ENCODE measurements around the gene SNRNP40.

Gene SNRNP40

DNA sequence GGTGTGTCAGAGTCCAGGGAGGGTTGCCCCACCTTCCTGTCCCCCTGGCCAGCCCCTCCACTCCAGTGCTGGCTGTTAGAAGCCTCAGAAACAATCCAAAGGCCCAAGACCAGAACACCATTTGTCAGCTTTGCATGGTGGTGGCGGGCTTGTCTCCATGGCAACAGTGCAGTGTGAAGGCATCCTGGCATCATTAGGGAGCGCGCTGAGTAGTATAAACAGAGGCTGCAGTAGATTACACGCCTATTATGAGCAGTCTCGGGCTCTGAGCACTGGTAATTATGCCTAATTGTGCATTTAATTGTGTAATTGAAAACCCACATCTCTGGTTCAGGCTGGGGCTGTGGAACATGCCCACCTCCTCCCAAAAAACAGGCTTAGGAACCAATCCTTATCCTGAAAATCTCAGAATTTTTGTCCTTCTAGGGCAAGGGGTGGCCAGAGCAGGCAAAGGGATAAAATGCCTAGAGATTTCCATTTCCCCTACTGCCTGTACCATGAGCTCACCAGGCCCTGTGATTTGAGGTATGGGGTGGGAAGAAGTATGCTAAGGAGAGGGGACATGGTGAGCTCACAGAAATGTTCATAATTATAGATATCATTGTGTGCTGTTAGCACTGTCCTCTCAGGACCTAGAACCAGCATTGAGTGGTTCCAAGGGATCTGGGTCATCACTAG, 68.6 kb downstream of the SNRNP40 start:
- peak; percentile 78 for DNase-seq

DNA sequence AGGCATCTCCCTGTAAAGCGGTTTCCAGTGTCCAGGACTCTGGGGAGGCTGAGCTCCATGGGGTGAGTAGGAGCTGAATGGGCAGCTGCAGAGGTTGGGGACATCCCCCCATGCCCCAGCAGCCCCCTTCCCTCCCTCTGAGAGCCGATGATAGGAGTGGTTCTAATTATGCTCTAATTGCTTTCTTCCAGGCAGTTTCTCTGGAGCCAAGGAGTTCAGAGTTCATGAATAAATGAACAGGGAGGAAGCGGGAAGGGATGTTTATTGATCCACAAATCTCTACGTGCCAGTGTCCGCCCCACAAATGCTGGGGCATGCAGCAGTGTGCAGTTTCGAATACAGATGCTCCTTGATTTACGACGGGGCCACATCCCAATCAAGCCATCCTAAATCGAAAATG, 72.5 kb downstream of the SNRNP40 start:
- no peak for DNase-seq

DNA sequence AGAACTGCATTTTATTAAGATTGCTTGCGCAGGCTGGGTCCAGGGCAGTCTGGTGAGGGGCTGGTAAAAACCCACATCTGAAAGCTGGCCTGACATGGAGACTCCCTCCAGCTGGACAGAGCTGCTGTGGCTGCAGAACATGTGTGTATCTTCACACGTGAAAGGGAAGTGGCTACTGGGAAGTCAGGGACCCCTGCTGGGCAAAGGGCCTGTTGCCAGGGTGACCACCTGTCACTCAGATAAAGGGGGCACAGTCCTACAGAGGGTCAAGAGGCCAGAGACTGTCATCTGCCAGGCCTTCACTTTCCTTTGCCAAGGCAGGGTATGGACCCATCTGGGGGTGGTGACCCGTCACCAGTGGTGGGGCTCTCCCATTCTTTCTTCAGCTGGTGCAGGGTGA, 74.4 kb downstream of the SNRNP40 start:
- DNase-seq = no peak

DNA sequence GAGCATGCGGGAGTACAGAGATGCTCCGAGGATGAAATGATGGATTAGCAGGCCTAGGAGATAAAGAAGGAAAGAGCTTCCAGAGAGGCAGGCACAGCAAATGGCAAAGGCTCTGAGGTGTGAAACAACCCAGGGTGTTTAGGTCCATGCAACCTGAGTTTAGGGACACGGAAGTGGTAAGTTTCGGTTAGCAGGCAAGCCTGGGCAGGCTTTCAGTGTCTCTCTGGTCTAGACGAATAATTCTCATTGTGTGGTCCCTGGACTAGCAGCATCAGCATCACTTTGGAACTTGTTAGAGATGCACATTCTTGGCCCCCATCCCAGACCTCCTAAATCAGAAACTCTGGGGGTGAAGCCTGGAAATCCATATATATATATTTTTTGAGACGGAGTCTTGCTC, 75.5 kb downstream of the SNRNP40 start:
- peak; percentile 24 for DNase-seq

DNA sequence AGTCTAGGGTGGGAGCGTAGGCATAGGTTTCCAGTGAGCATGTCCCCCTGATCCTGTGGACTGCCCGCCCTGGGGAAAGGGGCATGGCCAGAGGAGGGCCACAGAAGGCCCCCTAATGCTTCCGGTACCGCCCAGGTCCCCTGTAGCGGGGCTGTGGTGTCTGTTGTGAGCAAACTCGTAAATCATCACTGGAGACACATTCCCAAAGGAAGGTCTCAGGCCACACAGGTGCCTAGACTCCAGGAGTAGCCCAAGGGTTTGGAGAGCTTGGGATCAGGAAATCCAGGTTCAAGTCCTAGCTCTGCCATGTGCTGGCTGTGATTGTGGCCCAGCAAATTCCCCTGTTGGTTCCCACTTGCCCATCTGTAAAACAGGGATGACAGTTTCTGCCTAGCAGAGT, 77.1 kb downstream of the SNRNP40 start:
- DNase-seq = no peak

DNA sequence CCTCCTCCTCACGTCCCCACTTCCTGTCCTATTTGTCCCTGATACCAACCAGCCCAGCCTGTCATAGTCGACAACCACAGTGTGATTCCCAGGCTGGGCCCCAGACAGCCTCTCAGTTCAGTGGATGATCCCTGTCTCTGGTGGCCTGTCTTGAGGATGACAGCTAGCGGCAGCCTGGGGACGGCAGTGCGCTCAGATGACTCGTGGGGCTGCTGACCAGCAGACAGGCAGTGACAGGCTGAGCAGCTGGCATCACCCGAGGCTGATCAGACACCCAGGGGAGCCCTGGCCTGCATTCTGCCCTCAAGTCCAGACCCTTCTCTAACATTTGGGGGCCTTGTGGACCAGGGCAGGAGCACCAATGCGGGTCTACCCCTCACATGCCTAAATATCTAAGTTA, 77.9 kb downstream of the SNRNP40 start:
- DNase-seq = no peak

DNA sequence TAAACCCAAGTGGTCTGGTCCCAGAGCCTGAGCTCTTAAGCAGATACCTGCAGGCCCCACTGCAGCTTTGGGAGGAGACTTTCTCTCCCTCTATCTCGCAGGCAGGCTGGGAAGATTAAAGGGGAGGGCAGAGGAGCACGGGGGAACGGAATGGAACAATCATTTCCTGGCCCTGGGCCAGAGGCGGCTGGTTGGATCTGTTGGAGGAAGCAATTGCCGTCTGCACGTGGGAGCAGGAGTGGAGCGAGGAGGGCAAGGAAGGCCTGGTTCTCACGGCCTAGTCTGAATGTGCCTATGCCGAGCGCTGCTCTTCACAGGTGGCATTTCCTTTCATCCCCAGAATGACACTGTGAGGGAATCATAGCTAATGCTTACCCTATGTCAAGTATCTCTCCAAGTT, 80.6 kb downstream of the SNRNP40 start:
- DNase-seq = peak; percentile 88

DNA sequence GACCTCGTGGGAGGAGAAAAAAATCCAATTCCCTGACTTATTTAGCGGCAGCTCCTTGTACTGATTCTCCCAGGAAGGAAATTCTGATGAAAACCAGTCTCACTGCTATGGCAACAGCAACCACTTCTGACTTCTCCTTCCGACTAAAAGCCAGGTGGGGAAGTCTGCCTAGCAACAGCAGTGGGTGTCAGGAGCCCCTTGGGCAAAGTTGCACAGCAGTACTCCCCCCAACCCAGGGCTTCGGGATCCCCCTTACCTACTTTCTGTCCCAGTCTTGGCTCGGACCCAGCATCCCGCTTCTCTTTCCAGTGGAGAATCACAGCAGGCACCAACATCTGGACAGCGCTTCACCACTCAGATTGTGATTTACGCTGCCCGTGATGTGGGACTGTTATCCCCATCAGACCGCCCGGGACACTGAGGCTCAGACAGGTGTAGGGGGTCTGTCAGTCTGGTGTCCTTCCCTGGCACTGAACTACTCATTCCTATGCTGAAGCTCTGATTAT, 81.5 kb downstream of the SNRNP40 start:
- DNase-seq = no peak

DNA sequence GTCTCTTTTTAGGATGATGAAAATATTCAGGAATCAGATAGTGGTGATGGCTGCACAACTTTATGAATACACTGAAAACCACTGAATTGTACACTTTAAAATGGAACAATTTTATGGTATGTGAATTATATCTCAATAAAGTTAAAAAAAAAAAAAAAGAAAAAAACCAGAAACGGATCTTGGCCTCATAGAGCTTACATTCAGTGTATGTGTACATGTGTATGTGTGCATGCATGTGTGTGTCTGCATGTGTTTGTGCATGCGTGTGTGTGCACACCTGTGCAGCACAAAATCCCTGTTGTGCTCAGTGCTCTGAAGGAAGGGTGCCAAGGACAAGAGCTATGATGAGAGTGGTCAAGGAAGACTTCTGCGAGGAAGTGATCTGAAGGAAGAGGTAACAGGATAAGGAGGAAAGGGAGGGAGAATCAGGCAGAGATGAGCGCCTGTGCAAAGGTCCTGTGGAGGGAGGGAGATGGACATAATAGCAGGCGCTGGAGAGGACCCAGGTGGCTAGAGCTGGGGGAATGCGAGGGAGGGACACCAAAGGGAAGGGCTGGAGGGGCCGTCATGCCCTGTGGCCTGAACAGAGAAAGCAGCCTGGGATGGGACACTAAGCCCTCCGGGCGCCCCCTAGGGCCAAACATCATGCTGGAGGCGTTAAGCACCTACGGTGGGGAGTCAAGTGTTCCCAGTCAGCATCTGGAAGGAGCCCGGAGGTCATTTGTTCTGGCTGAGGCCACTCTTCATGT, 82.1 kb downstream of the SNRNP40 start:
- DNase-seq = no peak
